Testis (tissue), 3 donors: ENCODE results near the gene DHX16. TPM values are rescaled to one million over a fixed set of nuclear protein-coding genes. Genes with fewer than 3 reads are reported as not detected.
A peak's percentile ranks its signal among the peaks of the same experiment; 100 is the strongest.

Source experiments
- DNase-seq: peaks from one replicate; pipeline ENCODE4 v3.0.0-alpha.2; 2019
- H3K27ac ChIP-seq, 2 donors: fragments of 200-600 bp; sonication (generic); one replicate each; pipeline ENCODE4 v1.5.1; 2019
- H3K27me3 ChIP-seq: fragments of 200-600 bp; sonication (generic); one replicate; pipeline ENCODE4 v1.5.1; 2019
- H3K36me3 ChIP-seq: fragments of 200-600 bp; sonication (generic); one replicate; pipeline ENCODE4 v1.5.1; 2017; ENCODE audit warnings: low read depth; ENCODE audit errors: missing control alignments
- H3K4me1 ChIP-seq: fragments of 200-600 bp; sonication (generic); one replicate; pipeline ENCODE4 v1.5.1; 2019
- H3K4me3 ChIP-seq, 2 donors: fragments of 200-600 bp; sonication (generic); one replicate each; pipeline ENCODE4 v1.5.1; 2017 to 2019
- H3K9me3 ChIP-seq: fragments of 200-600 bp; sonication (generic); one replicate; pipeline ENCODE4 v1.5.1; 2017
- POLR2A ChIP-seq: fragments of 450-650 bp; IDR thresholded peaks from one replicate; pipeline ENCODE4 v1.6.1; 2017; ENCODE audit warnings: antibody characterized with exemption, mild to moderate bottlenecking, moderate library complexity
- WGBS, 2 donors: methylation state at CpG; one replicate each; pipeline ENCODE4 v1.1.5; 2018; 5-methylcytosine and 5-hydroxymethylcytosine counted together
- intact Hi-C: fragments of 100-400 bp; cut with DNase I; formaldehyde crosslinking; loops from one replicate; pipeline ENCODE4 v1.15.1; 2023; ENCODE audit warnings: low total_unique reads
- polyA plus RNA-seq: library from polyadenylated mRNA; stranded (reverse); fragments of 350-450 nt; fragmentation: Illumina TruSeq; extraction: RNeasy Lipid Tissue Mini Kit (QIAGEN cat#74804); gene quantifications from one replicate; pipeline ENCODE4 v1.2.3, GENCODE V29; 2014; ENCODE audit warnings: low read depth, low replicate concordance; ENCODE audit not compliant: insufficient read depth
- total RNA-seq, 2 donors: library from RNA; depleted of rRNA; stranded (reverse); fragments of >200 nt; gene quantifications; one replicate each; pipeline ENCODE4 v1.2.3, GENCODE V29; 2016
- TF ChIP-seq, protein P1 (sequence below), 3 experiments: fragments of 450-650 bp in 2 of 3; fragments of 200-600 bp in 1 of 3; sonication (generic) in 1 of 3; IDR thresholded peaks; one replicate each; pipeline ENCODE4 v1.5.1; 2016 to 2019; ENCODE audit warnings: antibody characterized with exemption in 3 of 3, mild to moderate bottlenecking in 2 of 3, moderate library complexity in 1 of 3

Gene DHX16
- total and polyA plus RNA-seq, 3 donors from 2014 or later: 68.0 to 109 (median 68.0) TPM

DNA sequence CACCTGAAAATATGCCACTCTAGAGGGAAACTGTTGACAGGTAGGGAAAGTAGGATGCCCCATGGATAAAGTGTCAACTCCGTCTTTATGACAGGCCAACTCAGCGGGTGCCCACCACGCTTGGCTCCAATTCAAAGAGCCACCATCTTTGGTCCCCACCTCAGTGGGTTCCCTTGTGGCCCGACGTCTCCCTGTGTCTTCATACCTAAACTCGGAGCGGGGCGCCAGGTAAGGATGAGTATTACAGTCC, 44.0 kb upstream of the DHX16 start:
- peaks cover 13% of the 10 kb centered on the region for H3K4me1 ChIP-seq
- intact Hi-C loops: no loop called here
- H3K9me3 ChIP-seq: no peaks in the 10 kb centered on the region
- no peak for DNase-seq
- no peaks in the 10 kb centered on the region for H3K27me3 ChIP-seq
- H3K4me3 ChIP-seq: peak overlapping the region; percentile 62 to 78
- no peaks in the 10 kb centered on the region for H3K36me3 ChIP-seq
- H3K27ac ChIP-seq: peak overlapping the region; percentile 90
- TF ChIP-seq, protein P1, sequence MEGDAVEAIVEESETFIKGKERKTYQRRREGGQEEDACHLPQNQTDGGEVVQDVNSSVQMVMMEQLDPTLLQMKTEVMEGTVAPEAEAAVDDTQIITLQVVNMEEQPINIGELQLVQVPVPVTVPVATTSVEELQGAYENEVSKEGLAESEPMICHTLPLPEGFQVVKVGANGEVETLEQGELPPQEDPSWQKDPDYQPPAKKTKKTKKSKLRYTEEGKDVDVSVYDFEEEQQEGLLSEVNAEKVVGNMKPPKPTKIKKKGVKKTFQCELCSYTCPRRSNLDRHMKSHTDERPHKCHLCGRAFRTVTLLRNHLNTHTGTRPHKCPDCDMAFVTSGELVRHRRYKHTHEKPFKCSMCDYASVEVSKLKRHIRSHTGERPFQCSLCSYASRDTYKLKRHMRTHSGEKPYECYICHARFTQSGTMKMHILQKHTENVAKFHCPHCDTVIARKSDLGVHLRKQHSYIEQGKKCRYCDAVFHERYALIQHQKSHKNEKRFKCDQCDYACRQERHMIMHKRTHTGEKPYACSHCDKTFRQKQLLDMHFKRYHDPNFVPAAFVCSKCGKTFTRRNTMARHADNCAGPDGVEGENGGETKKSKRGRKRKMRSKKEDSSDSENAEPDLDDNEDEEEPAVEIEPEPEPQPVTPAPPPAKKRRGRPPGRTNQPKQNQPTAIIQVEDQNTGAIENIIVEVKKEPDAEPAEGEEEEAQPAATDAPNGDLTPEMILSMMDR (IDR thresholded peaks at IDR 0.05): no peak
- TF ChIP-seq POLR2A: no peak
- WGBS, 2 donors: 1 to 5% methylated on average over 8 of the region's 8 CpGs

DNA sequence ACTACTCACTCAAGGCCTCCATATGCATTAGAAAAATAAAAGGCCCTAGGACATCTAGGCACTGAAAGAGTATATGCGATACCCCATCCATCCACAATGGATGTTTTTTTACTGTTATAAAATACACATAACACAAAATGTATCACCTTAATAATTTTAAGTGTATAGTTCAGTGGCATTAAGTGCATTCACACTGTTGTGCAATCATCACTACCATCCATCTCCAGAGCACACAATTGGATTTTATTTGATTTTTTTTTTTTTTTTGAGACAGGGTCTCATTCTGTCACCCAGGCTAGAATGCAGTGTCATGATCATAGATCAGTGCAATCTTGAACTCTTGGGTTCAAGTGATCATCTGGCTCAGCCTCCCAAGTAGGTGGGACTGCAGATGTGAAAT, 41.5 kb upstream of the DHX16 start:
- TF ChIP-seq, protein P1 (IDR thresholded peaks at IDR 0.05): no peak
- TF ChIP-seq POLR2A: no peak
- WGBS, 2 donors: 94 to 100% methylated on average over 1 of the region's 1 CpG
- Histone ChIP-seq H3K27me3 (no peaks in the 10 kb centered on the region), H3K4me3 (no peak overlapping the region), H3K36me3 (no peaks in the 10 kb centered on the region), H3K27ac (no peak overlapping the region), H3K4me1 (peaks cover 13% of the 10 kb centered on the region), H3K9me3 (no peaks in the 10 kb centered on the region)
- intact Hi-C loops: no loop called here
- no peak for DNase-seq

DNA sequence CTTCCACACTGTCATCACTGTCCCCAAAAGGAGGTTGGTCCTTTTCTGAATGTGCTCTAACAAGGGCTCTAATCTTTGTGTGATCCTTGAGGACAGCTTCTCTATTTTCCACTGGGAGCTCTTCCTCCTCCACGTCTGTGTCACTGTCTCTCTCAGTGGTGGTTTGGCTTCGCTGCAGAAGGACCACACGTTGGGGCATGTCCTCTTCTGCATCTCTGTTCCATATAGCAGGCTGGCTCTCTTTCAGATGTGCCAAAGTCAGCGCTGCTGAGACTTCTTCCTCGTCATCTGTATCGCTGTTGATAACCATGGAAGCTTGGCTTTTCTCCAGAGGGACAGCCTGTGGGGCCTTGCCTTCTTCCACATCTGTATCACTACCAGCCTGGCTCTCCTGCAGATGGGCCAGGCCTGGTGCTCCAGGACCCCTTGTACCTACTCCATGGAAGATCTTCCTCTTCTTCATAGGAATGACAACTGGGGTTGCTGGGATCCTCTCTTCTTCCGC, 39.7 kb upstream of the DHX16 start:
- Histone ChIP-seq H3K9me3 (no peaks in the 10 kb centered on the region), H3K4me1 (peaks cover 6% of the 10 kb centered on the region), H3K27me3 (no peaks in the 10 kb centered on the region), H3K27ac (no peak overlapping the region), H3K4me3 (no peak overlapping the region), H3K36me3 (no peaks in the 10 kb centered on the region)
- no peak for DNase-seq
- 87 to 89% methylated on average over 7 of the region's 7 CpGs for WGBS, 2 donors
- TF ChIP-seq POLR2A: no peak
- TF ChIP-seq, protein P1 (IDR thresholded peaks at IDR 0.05): no peak
- intact Hi-C loops: no loop called here

DNA sequence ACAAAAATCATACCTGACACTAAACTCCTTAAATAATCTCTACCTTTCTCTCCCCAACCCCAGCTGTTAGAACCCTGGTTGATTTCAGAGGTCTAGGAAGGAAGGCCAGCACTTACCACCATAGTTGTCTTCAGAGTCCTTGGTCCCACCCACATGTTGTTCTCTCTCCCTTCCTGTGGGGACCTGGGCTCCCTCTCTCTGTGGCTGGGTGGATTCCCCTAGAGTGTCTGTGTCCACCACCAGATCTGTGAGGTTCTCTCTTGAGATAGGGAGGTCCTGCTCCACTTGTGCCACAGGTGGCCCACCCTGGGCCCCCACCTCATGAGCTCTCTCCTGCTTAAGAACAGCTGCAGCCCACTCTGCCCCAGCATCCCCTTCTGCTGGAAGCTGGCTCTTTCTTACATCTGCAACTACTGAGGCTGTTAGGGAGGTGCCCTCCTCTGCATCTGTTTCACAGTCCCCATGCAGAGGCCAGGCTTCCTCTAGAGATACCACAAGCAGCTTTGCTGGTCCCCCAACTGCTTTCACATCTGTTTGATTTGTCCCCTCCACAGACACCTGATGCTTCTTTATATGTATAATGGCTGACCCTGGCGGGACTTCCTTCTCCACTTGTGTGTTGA, 39.1 kb upstream of the DHX16 start:
- no peak overlapping the region for H3K4me3 ChIP-seq
- no peaks in the 10 kb centered on the region for H3K36me3 ChIP-seq
- H3K9me3 ChIP-seq: no peaks in the 10 kb centered on the region
- 86 to 90% methylated on average over 1 of the region's 1 CpG for WGBS, 2 donors
- no peak for DNase-seq
- no peak overlapping the region for H3K27ac ChIP-seq
- H3K27me3 ChIP-seq: no peaks in the 10 kb centered on the region
- peaks cover 6% of the 10 kb centered on the region for H3K4me1 ChIP-seq
- intact Hi-C loops: no loop called here
- TF ChIP-seq POLR2A: no peak
- TF ChIP-seq, protein P1 (IDR thresholded peaks at IDR 0.05): no peak

DNA sequence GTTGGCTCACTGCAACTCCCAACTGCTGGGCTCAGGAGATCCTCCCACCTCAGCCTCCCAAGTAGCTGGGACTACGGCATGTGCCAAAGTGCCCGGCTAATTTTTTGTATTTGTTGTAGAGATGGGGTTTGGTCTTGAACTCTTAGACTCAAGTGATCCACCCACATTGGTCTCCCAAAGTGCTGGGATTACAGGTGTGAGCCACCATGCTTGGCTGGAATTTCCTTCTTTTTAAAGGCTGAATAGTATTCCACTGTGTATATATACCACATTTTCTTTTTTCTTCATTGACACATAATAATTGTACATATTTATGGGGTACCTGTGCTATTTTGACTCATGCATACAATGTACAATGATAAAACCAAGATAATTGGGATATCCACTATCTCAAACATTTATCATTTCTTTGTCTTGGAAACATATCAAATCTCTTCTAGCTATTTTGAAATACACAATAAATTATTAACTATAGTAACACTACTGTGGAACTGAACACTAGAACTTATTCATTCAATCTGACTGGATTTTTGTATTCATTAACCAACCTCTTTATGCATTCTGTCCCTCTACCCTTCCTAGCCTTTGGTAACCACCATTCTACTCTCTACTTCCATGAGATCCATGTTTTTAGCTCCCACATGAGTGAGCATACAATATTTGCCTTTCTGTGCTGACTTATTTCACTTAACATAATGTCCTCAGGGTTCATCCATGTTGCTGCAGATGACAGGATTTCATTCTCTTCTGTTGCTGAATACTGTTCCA, 36.5 kb upstream of the DHX16 start:
- no peak overlapping the region for H3K27ac ChIP-seq
- no peaks in the 10 kb centered on the region for H3K9me3 ChIP-seq
- no peak overlapping the region for H3K4me3 ChIP-seq
- H3K36me3 ChIP-seq: no peaks in the 10 kb centered on the region
- 96 to 97% methylated on average over 2 of the region's 2 CpGs for WGBS, 2 donors
- H3K27me3 ChIP-seq: no peaks in the 10 kb centered on the region
- H3K4me1 ChIP-seq: no peaks in the 10 kb centered on the region
- intact Hi-C loops: no loop called here
- TF ChIP-seq, protein P1 (IDR thresholded peaks at IDR 0.05): no peak
- no peak for TF ChIP-seq POLR2A
- no peak for DNase-seq
